Liver (tissue), 3 donors: ENCODE measurements around the gene DNAJB11.
A peak's percentile ranks its signal among the peaks of the same experiment; 100 is the strongest.

Experiments
- ATF3 ChIP-seq: IDR thresholded peaks from 2 replicates; pipeline ENCODE4 v1.6.1; 2016; ENCODE audit warnings: antibody characterized with exemption
- CTCF ChIP-seq: fragments of 150-350 bp; IDR thresholded peaks from 2 replicates; pipeline ENCODE4 v1.5.1; 2017; ENCODE audit warnings: improper control_type of control experiment, low read depth, low read length; ENCODE audit not compliant: missing input control
- GABPA ChIP-seq, 2 donors: IDR thresholded peaks in 1 of 2; conservative IDR thresholded peaks in 1 of 2; 2 replicates each; pipeline ENCODE4 v1.6.1; 2016; ENCODE audit warnings: antibody characterized with exemption in 2 of 2, mild to moderate bottlenecking in 1 of 2, moderate library complexity in 1 of 2
- RAD21 ChIP-seq, 2 donors: IDR thresholded peaks; 2 replicates each; pipeline ENCODE4 v1.6.1; 2016; ENCODE audit warnings: antibody characterized with exemption in 2 of 2, mild to moderate bottlenecking in 2 of 2
- TAF1 ChIP-seq: conservative IDR thresholded peaks from 2 replicates; pipeline ENCODE4 v1.6.1; 2016; ENCODE audit warnings: antibody characterized with exemption, mild to moderate bottlenecking
- YY1 ChIP-seq: IDR thresholded peaks from 2 replicates; pipeline ENCODE4 v1.6.1; 2016; ENCODE audit warnings: antibody characterized with exemption, mild to moderate bottlenecking
- TF ChIP-seq, protein P1 (sequence below): IDR thresholded peaks from 2 replicates; pipeline ENCODE4 v1.6.1; 2016; ENCODE audit warnings: antibody characterized with exemption, mild to moderate bottlenecking
- TF ChIP-seq, protein P2 (sequence below): IDR thresholded peaks from 2 replicates; pipeline ENCODE4 v1.6.1; 2016; ENCODE audit warnings: antibody characterized with exemption
- donor health status: healthy.
- donor health status: healthy.

- TF ChIP-seq CTCF (no peak), YY1 (peak; percentile 13), ATF3 (no peak), TAF1 (no peak), RAD21 (IDR thresholded peaks at IDR 0.05) (no peak), GABPA (IDR thresholded peaks at IDR 0.05 in 1 of 2, conservative IDR thresholded peaks at IDR 0.05 in 1 of 2) (no peak)
- TF ChIP-seq, protein P1, sequence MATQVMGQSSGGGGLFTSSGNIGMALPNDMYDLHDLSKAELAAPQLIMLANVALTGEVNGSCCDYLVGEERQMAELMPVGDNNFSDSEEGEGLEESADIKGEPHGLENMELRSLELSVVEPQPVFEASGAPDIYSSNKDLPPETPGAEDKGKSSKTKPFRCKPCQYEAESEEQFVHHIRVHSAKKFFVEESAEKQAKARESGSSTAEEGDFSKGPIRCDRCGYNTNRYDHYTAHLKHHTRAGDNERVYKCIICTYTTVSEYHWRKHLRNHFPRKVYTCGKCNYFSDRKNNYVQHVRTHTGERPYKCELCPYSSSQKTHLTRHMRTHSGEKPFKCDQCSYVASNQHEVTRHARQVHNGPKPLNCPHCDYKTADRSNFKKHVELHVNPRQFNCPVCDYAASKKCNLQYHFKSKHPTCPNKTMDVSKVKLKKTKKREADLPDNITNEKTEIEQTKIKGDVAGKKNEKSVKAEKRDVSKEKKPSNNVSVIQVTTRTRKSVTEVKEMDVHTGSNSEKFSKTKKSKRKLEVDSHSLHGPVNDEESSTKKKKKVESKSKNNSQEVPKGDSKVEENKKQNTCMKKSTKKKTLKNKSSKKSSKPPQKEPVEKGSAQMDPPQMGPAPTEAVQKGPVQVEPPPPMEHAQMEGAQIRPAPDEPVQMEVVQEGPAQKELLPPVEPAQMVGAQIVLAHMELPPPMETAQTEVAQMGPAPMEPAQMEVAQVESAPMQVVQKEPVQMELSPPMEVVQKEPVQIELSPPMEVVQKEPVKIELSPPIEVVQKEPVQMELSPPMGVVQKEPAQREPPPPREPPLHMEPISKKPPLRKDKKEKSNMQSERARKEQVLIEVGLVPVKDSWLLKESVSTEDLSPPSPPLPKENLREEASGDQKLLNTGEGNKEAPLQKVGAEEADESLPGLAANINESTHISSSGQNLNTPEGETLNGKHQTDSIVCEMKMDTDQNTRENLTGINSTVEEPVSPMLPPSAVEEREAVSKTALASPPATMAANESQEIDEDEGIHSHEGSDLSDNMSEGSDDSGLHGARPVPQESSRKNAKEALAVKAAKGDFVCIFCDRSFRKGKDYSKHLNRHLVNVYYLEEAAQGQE, result no peak
- TF ChIP-seq, protein P2, sequence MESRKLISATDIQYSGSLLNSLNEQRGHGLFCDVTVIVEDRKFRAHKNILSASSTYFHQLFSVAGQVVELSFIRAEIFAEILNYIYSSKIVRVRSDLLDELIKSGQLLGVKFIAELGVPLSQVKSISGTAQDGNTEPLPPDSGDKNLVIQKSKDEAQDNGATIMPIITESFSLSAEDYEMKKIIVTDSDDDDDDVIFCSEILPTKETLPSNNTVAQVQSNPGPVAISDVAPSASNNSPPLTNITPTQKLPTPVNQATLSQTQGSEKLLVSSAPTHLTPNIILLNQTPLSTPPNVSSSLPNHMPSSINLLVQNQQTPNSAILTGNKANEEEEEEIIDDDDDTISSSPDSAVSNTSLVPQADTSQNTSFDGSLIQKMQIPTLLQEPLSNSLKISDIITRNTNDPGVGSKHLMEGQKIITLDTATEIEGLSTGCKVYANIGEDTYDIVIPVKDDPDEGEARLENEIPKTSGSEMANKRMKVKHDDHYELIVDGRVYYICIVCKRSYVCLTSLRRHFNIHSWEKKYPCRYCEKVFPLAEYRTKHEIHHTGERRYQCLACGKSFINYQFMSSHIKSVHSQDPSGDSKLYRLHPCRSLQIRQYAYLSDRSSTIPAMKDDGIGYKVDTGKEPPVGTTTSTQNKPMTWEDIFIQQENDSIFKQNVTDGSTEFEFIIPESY, result no peak
These were observed 60.6 kb downstream of the DNAJB11 start for GRCh38 chr3:186630950-186631641.
